Measurements from ENCODE around the gene KIF6.

DNA sequence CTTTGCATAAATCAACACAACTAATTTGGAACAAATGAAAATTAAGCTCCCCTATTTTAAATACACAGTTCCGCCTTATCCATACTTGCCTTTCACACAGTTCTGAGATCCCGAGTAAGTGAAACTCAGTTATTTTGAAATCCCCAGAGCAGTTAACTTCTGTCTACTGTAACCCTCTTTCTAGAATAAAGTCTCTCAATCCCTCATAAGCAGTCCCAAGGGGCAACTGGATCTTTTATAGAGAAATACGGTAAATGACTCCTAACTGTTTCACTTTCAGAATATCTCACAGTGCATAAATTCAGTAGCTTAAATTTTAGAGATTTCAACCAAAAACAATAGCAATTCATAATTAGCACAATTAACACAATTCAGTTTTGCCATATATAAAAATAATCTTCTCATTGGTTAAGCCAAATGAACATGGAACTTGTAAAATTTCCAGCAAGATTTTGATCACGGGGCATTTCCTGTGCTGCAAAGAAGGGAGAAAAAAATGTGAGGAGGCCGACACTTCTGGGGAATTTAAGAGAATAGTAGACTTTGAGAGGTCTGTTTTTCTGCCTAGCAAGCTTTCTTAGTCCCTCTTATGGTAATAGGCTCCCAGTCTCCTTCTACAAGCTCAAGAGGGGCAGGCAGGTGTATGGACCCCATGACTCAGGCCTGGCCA is 78.3 kb downstream of the KIF6 start:
- no peak for TF ChIP-seq CTCF (IDR thresholded peaks at IDR 0.05; ENCODE audit: control extremely low read depth in 1 of 3, insufficient read depth in 1 of 3, low read depth in 1 of 3, low read length in 3 of 3)
- no peak for TF ChIP-seq YY1 (IDR thresholded peaks at IDR 0.05; ENCODE audit: low read depth, low read length)
- no peak for TF ChIP-seq RAD21 (IDR thresholded peaks at IDR 0.05 in 1 of 2, conservative IDR thresholded peaks at IDR 0.05 in 1 of 2; ENCODE audit: low read depth in 2 of 2, low read length in 2 of 2)
- TF ChIP-seq TCF12 (IDR thresholded peaks at IDR 0.05; ENCODE audit: low read depth, low read length) = no peak
- no peak for TF ChIP-seq CREB1 (IDR thresholded peaks at IDR 0.05)
- no peak for TF ChIP-seq RFX5 (IDR thresholded peaks at IDR 0.05; ENCODE audit: borderline replicate concordance, low read depth, low read length)

Data from H1 (cell line).